GM19468 (cell line): Measurements from ENCODE around the gene FAM171A1.
"Not testable (repeated sequence)": the region's sequence is repeated elsewhere in the genome, so short reads cannot be mapped to it uniquely, and the experiment has no call there.

Source experiments
- ATAC-seq: cut with Tn5 transposase; IDR thresholded peaks from one replicate; pipeline ENCODE4 v1.9.1; 2021; ENCODE audit warnings: mild to moderate bottlenecking, moderate library complexity, moderate number of reproducible peaks; ENCODE audit not compliant: unreplicated experiment; ENCODE audit errors: extremely low read depth

FAM171A1 gene

GRCh38 chr10:15346440-15347141, 24.5 kb downstream of the FAM171A1 start:
- ATAC-seq, result no peak

GRCh38 chr10:15345450-15345849, 25.6 kb downstream of the FAM171A1 start:
- no peak for ATAC-seq

GRCh38 chr10:15344876-15345285, 26.2 kb downstream of the FAM171A1 start:
- ATAC-seq, result no peak

- no peak for ATAC-seq
These were observed 26.7 kb downstream of the FAM171A1 start for GRCh38 chr10:15344256-15344875.

GRCh38 chr10:15342970-15343369, 28.1 kb downstream of the FAM171A1 start:
- ATAC-seq, result no peak

- no peak for ATAC-seq
These were observed 29.5 kb downstream of the FAM171A1 start for GRCh38 chr10:15341502-15342128.

- ATAC-seq, result no peak
These were observed 31.2 kb downstream of the FAM171A1 start for GRCh38 chr10:15339892-15340291.

- not testable (repeated sequence) for ATAC-seq
These were observed 33.6 kb downstream of the FAM171A1 start for GRCh38 chr10:15337441-15337923.

- no peak for ATAC-seq
These were observed 34.9 kb downstream of the FAM171A1 start for GRCh38 chr10:15336211-15336610.

GRCh38 chr10:15335508-15335907, 35.6 kb downstream of the FAM171A1 start:
- ATAC-seq, result no peak

DNA sequence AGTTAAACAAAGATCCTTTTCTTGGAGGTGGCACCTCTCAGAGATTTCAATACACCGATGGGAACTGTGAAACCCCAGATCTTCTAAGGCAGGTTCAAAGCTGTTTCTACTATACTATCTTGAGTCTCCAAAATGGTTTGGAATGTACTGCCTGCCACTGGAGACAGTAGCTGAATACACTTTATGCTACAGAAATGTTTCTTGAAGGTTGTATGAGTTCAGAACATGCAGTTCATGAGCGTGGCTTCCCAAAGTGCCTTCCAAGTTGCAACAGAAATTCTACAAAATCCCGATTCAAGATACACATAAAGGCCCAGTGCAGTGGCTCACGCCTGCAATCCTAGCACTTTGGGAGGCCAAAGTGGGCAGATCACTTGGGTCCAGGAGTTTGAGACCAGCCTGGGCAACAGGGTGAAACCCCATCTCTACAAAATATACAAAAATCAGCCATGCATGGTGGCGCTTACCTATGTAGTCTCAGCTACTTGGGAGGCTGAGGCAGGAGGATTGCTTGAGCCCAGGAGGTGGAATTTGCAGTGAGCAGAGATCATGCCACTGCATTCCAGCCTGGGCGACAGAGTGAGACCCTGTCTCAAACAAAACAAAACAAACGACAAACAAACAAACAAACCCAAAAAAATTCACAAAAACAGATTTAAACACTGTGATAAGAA, 36.3 kb downstream of the FAM171A1 start:
- ATAC-seq, result no peak

GRCh38 chr10:15333909-15334649, 37.0 kb downstream of the FAM171A1 start:
- ATAC-seq, result no peak

DNA sequence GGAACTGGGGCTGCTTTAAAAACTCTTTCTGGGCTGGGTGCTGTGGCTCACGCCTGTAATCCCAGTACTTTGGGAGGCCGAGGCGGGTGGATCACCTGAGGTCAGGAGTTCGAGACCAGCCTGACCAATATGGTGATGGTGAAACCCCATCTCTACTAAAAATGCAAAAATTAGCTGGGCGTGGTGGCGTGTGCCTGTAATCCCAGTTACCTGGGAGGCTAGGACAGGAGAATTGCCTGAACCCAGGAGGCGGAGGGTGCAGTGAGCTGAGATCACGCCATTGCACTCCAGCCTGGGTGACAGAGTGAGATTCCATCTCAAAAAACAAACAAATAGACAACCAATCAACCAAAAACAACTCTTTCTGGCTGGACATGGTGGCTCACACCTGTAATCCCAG, 37.9 kb downstream of the FAM171A1 start:
- ATAC-seq, result not testable (repeated sequence)

DNA sequence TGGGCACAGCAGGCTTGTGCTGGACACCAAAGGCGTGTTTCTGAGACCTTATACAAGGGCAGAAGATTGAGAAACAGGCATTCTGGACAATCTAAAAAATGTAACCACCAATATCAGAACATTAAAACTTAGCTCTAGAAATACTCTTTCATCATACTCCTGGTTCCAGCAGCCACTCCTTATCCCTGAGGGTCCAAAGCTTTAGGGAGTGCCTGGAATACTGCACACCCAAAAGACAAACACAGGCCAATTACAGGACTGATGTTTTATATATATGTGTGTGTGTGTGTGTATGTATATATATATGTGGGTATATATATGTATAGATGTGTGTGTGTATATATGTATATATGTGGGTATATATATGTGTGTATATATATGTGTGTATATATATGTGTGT, 39.6 kb downstream of the FAM171A1 start:
- no peak for ATAC-seq

DNA sequence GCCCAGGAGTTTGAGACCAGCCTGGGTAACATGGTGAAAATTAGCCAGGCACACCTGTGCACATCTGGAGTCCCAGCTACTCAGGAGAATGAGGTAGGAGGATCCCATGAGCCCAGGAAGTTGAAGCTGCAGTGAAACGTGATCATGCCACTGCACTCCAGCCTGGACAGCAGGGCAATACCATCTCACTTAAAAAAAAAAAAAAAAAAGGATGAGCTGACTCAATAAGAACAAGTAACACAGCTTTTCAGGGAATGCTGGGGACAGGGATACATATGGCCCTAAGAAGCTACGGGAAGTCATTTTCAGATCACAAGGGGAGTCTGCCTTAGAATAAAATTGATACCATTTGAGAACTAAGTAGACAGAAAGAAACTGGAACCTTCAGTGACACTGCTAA, 41.7 kb downstream of the FAM171A1 start:
- no peak for ATAC-seq

GRCh38 chr10:15325944-15326284, 45.2 kb downstream of the FAM171A1 start:
- ATAC-seq, result no peak

- no peak for ATAC-seq
These were observed 45.7 kb downstream of the FAM171A1 start for GRCh38 chr10:15325243-15325943.

GRCh38 chr10:15324611-15325010, 46.5 kb downstream of the FAM171A1 start:
- ATAC-seq, result no peak

DNA sequence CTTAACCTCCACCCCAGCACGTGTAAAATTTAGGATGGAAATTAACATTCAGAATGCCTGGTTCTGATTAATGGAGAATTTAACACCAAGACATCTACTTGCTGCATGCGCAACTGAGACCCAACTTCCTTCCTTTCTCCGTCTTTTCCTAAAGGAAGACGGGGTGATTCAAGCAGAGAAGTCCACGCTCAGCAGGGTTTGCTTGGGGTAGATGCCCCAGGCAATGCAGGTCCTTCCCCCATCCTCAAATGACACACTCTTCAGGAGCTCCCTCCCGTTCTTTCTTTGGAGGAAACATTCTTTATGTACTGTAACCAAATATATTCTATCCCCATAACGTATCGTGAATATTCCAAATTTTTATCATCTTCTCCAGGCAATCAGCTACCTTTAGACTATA, 47.0 kb downstream of the FAM171A1 start:
- no peak for ATAC-seq

GRCh38 chr10:15322356-15322755, 48.7 kb downstream of the FAM171A1 start:
- no peak for ATAC-seq
